GM23338 (cell line): ENCODE results near the gene MAG. TPM values are rescaled to one million over a fixed set of nuclear protein-coding genes. Genes with fewer than 3 reads are reported as not detected.

ENCODE experiments used
- ATAC-seq: fragments of 200-7000 bp; cut with Tn5 transposase; 3 replicates; pipeline ENCODE4 v1.9.1; 2020
- DNase-seq: peaks from one replicate; pipeline ENCODE4 v3.0.0-alpha.2; 2015; ENCODE audit warnings: low spot score
- H2AFZ ChIP-seq: fragments of 200-600 bp; sonication (generic); 2 replicates; pipeline ENCODE4 v1.8.0; 2016; ENCODE audit warnings: antibody characterized with exemption, mild to moderate bottlenecking, moderate library complexity
- H3F3A ChIP-seq: fragments of 200-600 bp; sonication (generic); replicated peaks from 2 replicates; pipeline ENCODE4 v1.8.0; 2017; ENCODE audit warnings: antibody characterized with exemption, mixed run types, low read depth
- H3K27ac ChIP-seq: fragments of 200-600 bp; sonication (generic); 2 replicates; pipeline ENCODE4 v1.6.1; 2016; ENCODE audit warnings: low read depth
- H3K27me3 ChIP-seq: fragments of 200-600 bp; sonication (generic); 2 replicates; pipeline ENCODE4 v1.8.0; 2016; ENCODE audit warnings: mild to moderate bottlenecking, mixed run types, moderate library complexity; ENCODE audit not compliant: insufficient read depth
- H3K36me3 ChIP-seq: fragments of 200-600 bp; sonication (generic); 2 replicates; pipeline ENCODE4 v1.8.0; 2016; ENCODE audit warnings: mild to moderate bottlenecking; ENCODE audit not compliant: insufficient read depth
- H3K4me1 ChIP-seq: fragments of 200-600 bp; sonication (generic); 2 replicates; pipeline ENCODE4 v1.8.0; 2016; ENCODE audit warnings: mild to moderate bottlenecking, moderate library complexity; ENCODE audit not compliant: insufficient read depth
- H3K4me2 ChIP-seq: fragments of 200-600 bp; sonication (generic); 2 replicates; pipeline ENCODE4 v1.7.1; 2017; ENCODE audit warnings: mixed run types
- H3K4me3 ChIP-seq: fragments of 200-600 bp; sonication (generic); 2 replicates; pipeline ENCODE4 v1.6.1; 2016; ENCODE audit warnings: mixed run types
- H3K79me2 ChIP-seq: fragments of 200-600 bp; sonication (generic); replicated peaks from 2 replicates; pipeline ENCODE4 v1.8.0; 2017; ENCODE audit warnings: mild to moderate bottlenecking; ENCODE audit not compliant: insufficient read depth
- H3K9me2 ChIP-seq: fragments of 200-600 bp; sonication (generic); 2 replicates; pipeline ENCODE4 v1.8.0; 2017; ENCODE audit not compliant: insufficient read depth
- H4K20me1 ChIP-seq: fragments of 200-600 bp; sonication (generic); replicated peaks from 2 replicates; pipeline ENCODE4 v1.8.0; 2017; ENCODE audit warnings: mild to moderate bottlenecking; ENCODE audit not compliant: insufficient read depth
- H3K27ac Mint-ChIP-seq: 2 replicates; pipeline ENCODE4 v1.8.0; 2020; ENCODE audit warnings: inconsistent platforms, mild to moderate bottlenecking, moderate library complexity, mixed read lengths
- H3K27me3 Mint-ChIP-seq: 3 replicates; pipeline ENCODE4 v1.8.0; 2022; ENCODE audit warnings: low read depth, mild to moderate bottlenecking, moderate library complexity, mixed read lengths, inconsistent platforms; ENCODE audit not compliant: insufficient read depth, poor library complexity
- H3K36me3 Mint-ChIP-seq: 3 replicates; pipeline ENCODE4 v1.8.0; 2021; ENCODE audit warnings: low read depth, mild to moderate bottlenecking, inconsistent platforms, moderate library complexity, mixed read lengths
- H3K4me1 Mint-ChIP-seq: 3 replicates; pipeline ENCODE4 v1.8.0; 2020; ENCODE audit warnings: mild to moderate bottlenecking, inconsistent platforms, mixed read lengths
- H3K4me3 Mint-ChIP-seq: 3 replicates; pipeline ENCODE4 v1.8.0; 2021; ENCODE audit warnings: moderate library complexity, mild to moderate bottlenecking, inconsistent platforms, mixed read lengths
- H3K9me3 Mint-ChIP-seq: 3 replicates; pipeline ENCODE4 v1.8.0; 2020; ENCODE audit warnings: moderate library complexity, mild to moderate bottlenecking, inconsistent platforms, mixed read lengths
- CTCF ChIP-seq, 2 experiments: fragments of 200-600 bp in 1 of 2; sonication (generic) in 1 of 2; conservative IDR thresholded peaks; 2 replicates each; pipeline versions ENCODE4 v1.5.1 to v1.6.1; 2016 to 2017; ENCODE audit warnings: antibody characterized with exemption in 2 of 2, low read depth in 2 of 2, mild to moderate bottlenecking in 2 of 2, moderate library complexity in 1 of 2
- EZH2 ChIP-seq: fragments of 200-600 bp; sonication (generic); IDR thresholded peaks from one replicate; pipeline ENCODE4 v1.8.0; 2017; ENCODE audit warnings: antibody characterized with exemption, mild to moderate bottlenecking, low read depth; ENCODE audit not compliant: unreplicated experiment
- EZH2phosphoT487 ChIP-seq: fragments of 200-600 bp; sonication (generic); IDR thresholded peaks from one replicate; pipeline ENCODE4 v1.8.1; 2018; ENCODE audit warnings: antibody characterized with exemption; ENCODE audit not compliant: unreplicated experiment
- JUNB ChIP-seq: IDR thresholded peaks from one replicate; pipeline ENCODE4 v1.6.1; 2016; ENCODE audit warnings: antibody characterized with exemption; ENCODE audit not compliant: unreplicated experiment
- NANOG ChIP-seq: IDR thresholded peaks from 2 replicates; pipeline ENCODE4 v1.6.1; 2016; ENCODE audit warnings: antibody characterized with exemption, borderline replicate concordance
- REST ChIP-seq: IDR thresholded peaks from one replicate; pipeline ENCODE4 v1.6.1; 2018; ENCODE audit warnings: antibody characterized with exemption; ENCODE audit not compliant: unreplicated experiment
- STAT1 ChIP-seq: IDR thresholded peaks from one replicate; pipeline ENCODE4 v1.6.1; 2016; ENCODE audit warnings: antibody characterized with exemption; ENCODE audit not compliant: unreplicated experiment
- ZNF462 ChIP-seq: fragments of 250-450 bp; sonication (Bioruptor Pico); IDR thresholded peaks from 2 replicates; pipeline ENCODE4 v1.5.0; 2020; ENCODE audit warnings: mild to moderate bottlenecking, moderate library complexity
- polyA plus RNA-seq: library from polyadenylated mRNA; unstranded; fragments of >200 nt; fragmentation: Nextera tagmentation; extraction: Ambion mirVana; gene quantifications from 2 replicates; pipeline ENCODE4 v1.2.1, GENCODE V29; 2016
- total RNA-seq: library from RNA; depleted of rRNA; stranded (reverse); fragments of >200 nt; shearing (Covaris generic); gene quantifications from 2 replicates; pipeline ENCODE4 v1.2.3, GENCODE V29; 2014

MAG gene
- total and polyA plus RNA-seq, 2 experiments from 2014 or later, result 0.61 to 1.3 TPM

- Mint-ChIP-seq H3K4me1 (peaks cover 7% of the 10 kb centered on the region), H3K27ac (no peak overlapping the region), H3K9me3 (no peaks in the 10 kb centered on the region; the same call in 2 of the 3 replicates), H3K27me3 (peaks cover 5% of the 10 kb centered on the region), H3K36me3 (no peaks in the 10 kb centered on the region), H3K4me3 (no peak overlapping the region)
- DNase-seq (no peak), ATAC-seq (no peak)
- H3K4me3 ChIP-seq, result no peak overlapping the region
- no peaks in the 10 kb centered on the region for H3K27me3 ChIP-seq
- no peak overlapping the region for H2AFZ ChIP-seq
- no peaks in the 10 kb centered on the region for H4K20me1 ChIP-seq
- H3K4me2 ChIP-seq, result no peak overlapping the region
- TF ChIP-seq REST (no peak), CTCF (conservative IDR thresholded peaks at IDR 0.05; ENCODE audit: low read depth in 2 of 2) (no peak), ZNF462 (CRISPR knock-in tag) (no peak), EZH2phosphoT487 (no peak), STAT1 (no peak), JUNB (no peak), EZH2 (no peak), NANOG (no peak)
- H3K9me2 ChIP-seq, result no peaks in the 10 kb centered on the region
- no peaks in the 10 kb centered on the region for H3K36me3 ChIP-seq
- no peaks in the 10 kb centered on the region for H3F3A ChIP-seq
- no peaks in the 10 kb centered on the region for H3K4me1 ChIP-seq
- no peaks in the 10 kb centered on the region for H3K79me2 ChIP-seq
- no peak overlapping the region for H3K27ac ChIP-seq
Measured at GRCh38 chr19:35331551-35332214, 39.7 kb downstream of the MAG start.
